ENCODE results near the gene OAS3.

OAS3 gene

GRCh38 chr12:112977641-112978040 lies 39.4 kb downstream of the OAS3 start:
- TF ChIP-seq, protein P1, sequence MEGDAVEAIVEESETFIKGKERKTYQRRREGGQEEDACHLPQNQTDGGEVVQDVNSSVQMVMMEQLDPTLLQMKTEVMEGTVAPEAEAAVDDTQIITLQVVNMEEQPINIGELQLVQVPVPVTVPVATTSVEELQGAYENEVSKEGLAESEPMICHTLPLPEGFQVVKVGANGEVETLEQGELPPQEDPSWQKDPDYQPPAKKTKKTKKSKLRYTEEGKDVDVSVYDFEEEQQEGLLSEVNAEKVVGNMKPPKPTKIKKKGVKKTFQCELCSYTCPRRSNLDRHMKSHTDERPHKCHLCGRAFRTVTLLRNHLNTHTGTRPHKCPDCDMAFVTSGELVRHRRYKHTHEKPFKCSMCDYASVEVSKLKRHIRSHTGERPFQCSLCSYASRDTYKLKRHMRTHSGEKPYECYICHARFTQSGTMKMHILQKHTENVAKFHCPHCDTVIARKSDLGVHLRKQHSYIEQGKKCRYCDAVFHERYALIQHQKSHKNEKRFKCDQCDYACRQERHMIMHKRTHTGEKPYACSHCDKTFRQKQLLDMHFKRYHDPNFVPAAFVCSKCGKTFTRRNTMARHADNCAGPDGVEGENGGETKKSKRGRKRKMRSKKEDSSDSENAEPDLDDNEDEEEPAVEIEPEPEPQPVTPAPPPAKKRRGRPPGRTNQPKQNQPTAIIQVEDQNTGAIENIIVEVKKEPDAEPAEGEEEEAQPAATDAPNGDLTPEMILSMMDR (IDR thresholded peaks at IDR 0.05; ENCODE audit: low read depth, low read length), result no peak
- in situ Hi-C loops (cut with HindIII; ENCODE audit: low sequenced_read_pairs), result no loop called here
- DNase-seq (ENCODE audit: low read depth, low spot score), result no peak
- H3K4me3 ChIP-seq (ENCODE audit: low read depth, low read length), result no peak overlapping the region

DNA sequence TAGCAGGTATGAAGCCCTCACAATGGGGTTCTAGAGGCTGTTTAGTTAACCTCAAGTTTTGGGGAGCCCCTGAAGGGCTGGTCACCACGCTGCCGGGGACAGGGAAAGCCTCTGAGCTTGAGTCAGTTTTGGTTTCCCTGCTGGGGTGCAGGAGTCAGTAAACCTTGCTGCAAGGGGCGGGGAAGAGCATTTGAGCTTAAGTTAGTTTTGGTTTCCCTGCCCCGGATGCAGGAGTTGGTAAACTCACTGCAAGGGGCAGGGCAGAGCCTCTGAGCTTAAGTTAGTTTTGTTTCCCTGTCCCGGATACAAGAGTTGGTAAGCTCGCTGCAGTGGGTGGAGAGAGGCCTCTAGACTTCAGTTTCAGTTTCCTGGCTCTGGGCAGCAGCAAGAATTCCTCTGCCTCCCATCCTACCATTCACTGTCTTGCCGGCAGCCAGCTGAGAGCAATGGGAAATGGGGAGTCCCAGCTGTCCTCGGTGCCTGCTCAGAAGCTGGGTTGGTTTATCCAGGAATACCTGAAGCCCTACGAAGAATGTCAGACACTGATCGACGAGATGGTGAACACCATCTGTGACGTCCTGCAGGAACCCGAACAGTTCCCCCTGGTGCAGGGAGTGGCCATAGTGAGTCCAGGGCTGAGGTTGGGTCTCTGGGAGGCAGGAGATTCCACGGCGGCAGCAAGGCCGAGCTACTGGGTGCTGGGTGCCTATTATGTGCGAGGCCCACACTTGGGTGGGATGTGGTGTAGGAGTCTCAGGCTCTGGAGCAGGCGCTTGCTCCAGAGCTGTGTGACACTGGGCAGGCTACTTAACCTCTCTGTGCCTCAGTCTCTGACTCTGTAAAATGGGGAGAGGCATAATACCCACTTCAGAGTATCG lies 40.1 kb downstream of the OAS3 start, which contains the start of gene OAS2:
Gene OAS2 (plus strand): TSS at position 357 of the 878 bp plus-strand sequence. CDS start 90 bp downstream, at position 447.
- DNase-seq (ENCODE audit: low read depth, low spot score), result peak; percentile 48
- no peak within 1 kb of the TSS for H3K4me3 ChIP-seq (ENCODE audit: low read depth, low read length)
- in situ Hi-C loops (cut with HindIII; ENCODE audit: low sequenced_read_pairs), result no loop called here
- TF ChIP-seq, protein P1 (IDR thresholded peaks at IDR 0.05; ENCODE audit: low read depth, low read length), result no peak

DNA sequence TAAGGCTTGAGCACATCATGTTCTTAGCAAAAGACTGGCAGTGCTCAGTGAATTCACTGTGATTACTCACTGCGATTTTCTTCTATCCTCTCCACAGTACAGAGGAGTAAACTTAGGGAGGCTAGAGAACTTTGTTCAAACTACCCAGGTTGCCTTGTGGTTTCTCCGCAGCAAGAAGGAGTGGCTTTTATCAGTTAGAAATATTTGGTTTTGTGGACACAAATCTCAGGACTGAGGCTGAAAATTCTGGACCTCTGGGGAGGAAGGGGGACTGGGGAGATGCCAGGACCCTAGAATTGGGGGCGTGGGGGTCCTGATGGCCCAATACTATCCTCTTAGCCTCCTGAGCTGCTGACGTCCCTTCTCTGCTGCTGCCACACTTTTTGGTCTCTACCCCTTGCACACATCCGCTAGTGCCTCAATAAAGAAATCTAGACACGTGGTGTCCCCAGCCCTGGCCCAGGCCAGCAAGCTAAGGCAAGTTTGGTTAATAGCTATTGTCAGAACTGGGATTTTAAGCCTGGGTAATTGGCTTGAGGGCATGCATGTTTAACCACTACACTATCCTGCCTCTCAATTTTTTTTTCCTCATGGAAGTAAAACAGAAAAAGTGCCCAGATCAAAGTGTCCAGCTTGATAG lies 40.9 kb downstream of the OAS3 start:
- no peak for DNase-seq (ENCODE audit: low read depth, low spot score)
- TF ChIP-seq, protein P1 (IDR thresholded peaks at IDR 0.05; ENCODE audit: low read depth, low read length), result no peak
- in situ Hi-C loops (cut with HindIII; ENCODE audit: low sequenced_read_pairs), result no loop called here
- H3K4me3 ChIP-seq (ENCODE audit: low read depth, low read length), result no peak overlapping the region

GRCh38 chr12:112980491-112981158 lies 42.4 kb downstream of the OAS3 start:
- H3K4me3 ChIP-seq (ENCODE audit: low read depth, low read length), result no peak overlapping the region
- DNase-seq (ENCODE audit: low read depth, low spot score), result no peak
- in situ Hi-C loops (cut with HindIII; ENCODE audit: low sequenced_read_pairs), result no loop called here
- TF ChIP-seq, protein P1 (IDR thresholded peaks at IDR 0.05; ENCODE audit: low read depth, low read length), result no peak

- TF ChIP-seq, protein P1 (IDR thresholded peaks at IDR 0.05; ENCODE audit: low read depth, low read length), result no peak
- no peak for DNase-seq (ENCODE audit: low read depth, low spot score)
- in situ Hi-C loops (cut with HindIII; ENCODE audit: low sequenced_read_pairs), result no loop called here
- H3K4me3 ChIP-seq (ENCODE audit: low read depth, low read length), result no peak overlapping the region
These were observed 47.5 kb downstream of the OAS3 start for GRCh38 chr12:112985642-112986290.

- TF ChIP-seq, protein P1 (IDR thresholded peaks at IDR 0.05; ENCODE audit: low read depth, low read length), result no peak
- no peak for DNase-seq (ENCODE audit: low read depth, low spot score)
- H3K4me3 ChIP-seq (ENCODE audit: low read depth, low read length), result no peak overlapping the region
- in situ Hi-C loops (cut with HindIII; ENCODE audit: low sequenced_read_pairs), result no loop called here
These were observed 48.1 kb downstream of the OAS3 start for GRCh38 chr12:112986291-112986800.

Measured in astrocyte of the spinal cord (primary cell).